Activated CD4-positive, alpha-beta T cell treated with anti-CD3 and anti-CD28 coated beads, Interleukin-10, Interleukin-2, amounts not matched to agents 100 ng/mL and 50 ng/mL, durations not matched to agents 16 hours and 8 hours (primary cell): ENCODE data around the gene CYTIP.

Source experiments
- DNase-seq: peaks from one replicate; pipeline ENCODE4 v3.0.0-alpha.2; 2020

The CYTIP gene

DNA sequence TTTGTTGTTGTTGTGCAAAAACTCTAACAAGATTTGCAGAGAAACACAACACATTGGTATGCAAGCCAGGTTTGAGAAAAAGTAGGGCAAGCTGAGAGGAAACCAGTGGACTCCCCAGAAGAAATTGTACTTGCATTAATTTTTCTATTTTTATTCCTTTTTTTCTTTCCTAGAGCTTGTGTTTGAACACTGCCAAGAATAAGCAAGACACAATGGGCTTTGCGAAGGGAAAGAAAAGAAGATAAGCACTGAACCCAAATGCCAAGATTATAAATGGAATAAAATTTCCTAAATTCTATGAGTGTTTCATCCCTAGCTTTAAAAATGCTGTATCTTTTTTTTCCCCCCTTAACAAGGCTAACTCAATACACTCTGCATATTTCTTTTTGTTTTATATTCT is 17.0 kb upstream of the CYTIP start:
- DNase-seq, result no peak

GRCh38 chr2:157460384-157460837 is 16.5 kb upstream of the CYTIP start:
- DNase-seq, result no peak

DNA sequence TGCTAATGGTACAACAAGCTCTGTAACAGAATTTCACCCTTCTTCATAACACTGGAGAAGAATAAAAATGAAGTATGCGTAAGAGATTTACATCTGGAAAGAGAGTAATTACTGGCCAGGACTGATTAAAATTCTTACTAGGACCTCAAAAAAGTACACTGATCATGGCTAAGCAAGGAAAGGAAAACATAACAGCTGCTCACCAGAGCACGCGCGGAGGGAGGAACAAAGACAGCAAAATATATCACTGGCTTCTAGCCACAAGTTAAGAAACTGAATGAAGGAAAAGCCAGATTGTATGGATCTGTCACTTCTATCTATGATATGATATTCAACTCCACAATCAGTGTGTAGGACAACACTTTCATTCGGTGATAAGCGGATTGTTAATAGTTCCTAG is 15.6 kb upstream of the CYTIP start:
- DNase-seq, result no peak

GRCh38 chr2:157447741-157448140 is 3.9 kb upstream of the CYTIP start:
- no peak for DNase-seq

- DNase-seq, result peak; percentile 75
Observed at GRCh38 chr2:157447031-157447430, 3.1 kb upstream of the CYTIP start.

GRCh38 chr2:157444641-157445040 is 752 bp upstream of the CYTIP start:
- peak; percentile 82 for DNase-seq

- peak; percentile 30 for DNase-seq
Observed at GRCh38 chr2:157443090-157443489, 799 bp downstream of the CYTIP start.

DNA sequence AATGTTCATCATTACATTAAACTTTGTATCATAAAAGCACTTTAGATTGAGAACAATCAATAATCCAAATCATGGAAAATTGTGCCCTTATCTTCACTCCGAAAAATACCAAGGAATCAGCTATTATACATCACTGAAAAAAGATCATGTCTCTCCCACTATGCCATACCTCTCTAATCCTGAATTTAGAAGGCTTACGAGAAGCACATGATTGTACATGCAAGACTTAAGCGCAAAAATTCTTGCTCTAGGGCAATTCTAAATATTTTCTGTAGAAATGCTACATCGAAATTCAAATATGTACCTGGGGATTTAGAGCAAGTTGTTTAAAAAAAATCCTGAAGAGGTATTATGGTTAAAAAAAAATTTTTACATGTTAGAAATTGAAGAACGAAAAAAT is 1.3 kb downstream of the CYTIP start:
- DNase-seq, result no peak

GRCh38 chr2:157442191-157442590 is 1.7 kb downstream of the CYTIP start:
- DNase-seq, result peak; percentile 39

- DNase-seq, result peak; percentile 74
Observed at GRCh38 chr2:157441072-157441454, 2.8 kb downstream of the CYTIP start.

- DNase-seq, result peak; percentile 36
Observed at GRCh38 chr2:157440404-157441071, 3.4 kb downstream of the CYTIP start.

- DNase-seq, result peak; percentile 83
Observed at GRCh38 chr2:157439824-157440186, 4.1 kb downstream of the CYTIP start.

DNA sequence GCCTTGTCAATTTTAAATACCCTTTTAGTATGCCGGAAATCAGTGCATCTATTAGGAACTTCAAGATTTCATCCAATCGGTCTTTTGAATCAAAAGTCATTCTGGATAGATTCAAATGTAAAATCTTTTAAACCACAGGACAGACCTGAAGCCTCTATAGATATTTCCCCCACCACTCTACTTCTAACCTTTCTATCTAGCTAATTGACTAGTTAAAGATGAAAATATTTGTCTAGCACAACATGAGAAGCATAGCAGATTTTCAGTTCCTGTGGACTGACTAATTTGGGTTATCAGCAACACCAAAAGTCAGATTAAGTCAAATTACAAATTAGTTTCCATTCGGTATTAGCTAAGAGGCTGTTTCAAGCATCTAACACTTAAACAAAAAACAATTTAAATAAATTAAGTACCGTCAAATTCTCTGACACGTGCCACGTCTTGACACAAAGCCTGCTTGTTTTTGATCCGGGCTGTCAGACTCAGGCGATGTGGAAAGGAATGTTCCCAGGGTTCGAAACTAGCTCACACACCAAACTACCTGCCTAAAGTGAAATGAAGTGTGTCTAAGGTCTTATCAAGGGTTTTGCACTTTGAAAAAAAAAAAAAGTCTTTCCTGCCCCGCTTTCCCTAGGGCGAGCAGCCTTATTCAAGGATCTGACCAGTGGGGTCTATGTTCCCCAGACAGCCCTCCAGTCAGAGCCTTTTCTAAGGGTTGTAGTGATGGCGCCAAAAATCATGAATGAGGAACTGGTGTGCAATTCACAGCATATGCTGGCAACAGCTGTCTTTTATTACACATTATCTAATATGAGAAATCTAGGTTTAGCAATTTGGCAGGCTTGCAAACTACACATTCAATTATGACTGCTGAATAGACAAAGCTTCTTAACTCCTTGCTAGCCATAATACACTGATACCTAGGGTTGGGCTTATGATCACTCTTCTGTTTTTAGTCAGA is 4.7 kb downstream of the CYTIP start:
- DNase-seq, result peak; percentile 59

GRCh38 chr2:157433394-157433793 is 10.5 kb downstream of the CYTIP start:
- peak; percentile 27 for DNase-seq

GRCh38 chr2:157432475-157433106 is 11.3 kb downstream of the CYTIP start:
- DNase-seq, result peak; percentile 28

DNA sequence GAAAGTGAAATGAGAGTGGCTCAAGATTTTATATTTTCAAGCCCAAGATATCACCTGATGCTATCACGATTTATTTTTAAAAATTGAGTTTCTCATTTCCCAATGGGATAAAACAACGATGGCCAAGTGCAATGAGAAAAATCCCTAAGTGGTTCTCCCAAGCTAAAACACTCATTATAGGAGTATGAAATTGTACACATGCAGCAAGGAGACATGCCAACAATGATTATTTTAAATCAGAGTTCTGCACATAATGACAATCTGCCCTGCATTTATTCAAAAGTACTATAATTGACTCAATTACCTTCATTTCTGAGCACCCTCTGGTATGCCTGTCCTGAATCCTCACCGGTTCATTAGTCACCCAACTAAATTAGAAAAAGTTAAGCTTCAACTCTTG is 12.7 kb downstream of the CYTIP start:
- DNase-seq, result no peak

GRCh38 chr2:157428500-157429175 is 15.3 kb downstream of the CYTIP start:
- DNase-seq, result no peak

GRCh38 chr2:157427922-157428303 is 16.0 kb downstream of the CYTIP start:
- DNase-seq, result no peak

DNA sequence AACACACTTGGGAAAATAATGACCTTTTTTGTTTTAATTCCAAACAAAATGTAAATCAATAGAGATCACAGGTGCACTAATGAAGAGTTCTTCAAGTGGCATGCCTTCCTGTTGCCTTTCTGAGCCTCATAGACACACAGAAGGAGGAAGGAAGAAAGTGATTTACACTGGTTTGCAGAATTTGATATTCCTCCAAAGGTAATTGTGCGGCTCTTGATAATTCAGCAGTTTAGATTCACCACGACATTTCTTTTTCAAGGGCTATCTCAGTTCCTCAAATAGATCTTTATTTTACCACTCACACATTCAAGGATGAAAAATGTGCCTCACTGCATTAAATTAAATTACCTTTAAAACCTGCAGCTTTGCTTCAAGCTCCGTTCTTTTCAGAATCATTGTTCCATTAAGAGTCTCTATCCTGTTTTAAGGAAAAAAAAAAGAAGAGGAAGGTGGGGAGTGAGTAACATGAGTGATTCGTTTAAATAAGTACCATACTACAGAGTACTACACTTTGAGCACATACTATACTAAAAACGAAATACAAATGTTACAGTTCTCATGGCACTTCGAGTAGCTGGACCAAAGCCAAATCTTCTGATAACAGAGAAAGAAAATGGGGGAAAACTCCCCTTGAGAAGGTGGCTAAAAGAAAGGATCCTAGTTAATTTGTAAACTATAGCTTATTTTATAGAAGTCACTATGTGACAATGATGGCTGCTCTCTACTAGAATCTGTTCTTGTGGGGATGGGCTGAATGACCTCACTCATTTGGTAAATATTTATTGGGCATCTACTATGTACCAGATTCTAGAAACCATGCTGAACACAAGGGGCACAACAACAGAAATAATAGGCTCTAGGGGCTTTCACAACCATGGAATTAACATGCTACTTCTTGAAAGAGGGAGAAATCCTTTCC is 16.6 kb downstream of the CYTIP start:
- DNase-seq, result no peak

- DNase-seq, result no peak
Observed at GRCh38 chr2:157426477-157426994, 17.4 kb downstream of the CYTIP start.

DNA sequence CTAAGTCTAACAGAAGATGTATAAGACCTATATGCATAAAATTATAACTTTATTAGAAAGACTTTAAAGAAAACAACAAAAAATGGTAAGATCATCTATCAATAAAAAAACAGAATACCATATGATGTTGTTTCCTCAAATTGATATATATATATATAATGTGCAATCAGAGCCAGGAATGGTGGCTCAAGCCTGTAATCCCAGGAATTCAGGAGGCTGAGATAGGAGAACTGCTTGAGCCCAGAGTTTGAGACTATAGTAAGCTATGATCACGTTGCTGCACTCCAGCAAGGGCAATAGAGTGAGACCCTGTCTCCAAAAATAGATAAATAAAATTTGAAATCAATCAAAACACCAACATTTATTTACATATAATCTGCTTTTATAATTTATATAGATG is 19.5 kb downstream of the CYTIP start:
- DNase-seq, result no peak

- no peak for DNase-seq
Observed at GRCh38 chr2:157421964-157422363, 21.9 kb downstream of the CYTIP start.
